Measurements from ENCODE around the gene TKT.

GRCh38 chr3:53189276-53189675 lies 66.5 kb downstream of the TKT start:
- TF ChIP-seq CTCF (conservative IDR thresholded peaks at IDR 0.05) (no peak), ZFX (IDR thresholded peaks at IDR 0.05) (no peak)
